HEK293T (cell line): ENCODE data around the gene GRAMD1B.

ENCODE experiments used
- BHLHE40 ChIP-seq: fragments of 450-650 bp; IDR thresholded peaks from 2 replicates; pipeline ENCODE4 v1.6.1; 2016; ENCODE audit warnings: mild to moderate bottlenecking, moderate library complexity, borderline replicate concordance
- ELF4 ChIP-seq: fragments of 450-650 bp; IDR thresholded peaks from 2 replicates; pipeline ENCODE4 v1.6.1; 2017; ENCODE audit warnings: antibody characterized with exemption
- FOXM1 ChIP-seq: fragments of 450-650 bp; IDR thresholded peaks from 2 replicates; pipeline ENCODE4 v1.6.1; 2017; ENCODE audit warnings: mild to moderate bottlenecking, borderline replicate concordance
- HDGF ChIP-seq: fragments of 450-650 bp; IDR thresholded peaks from 2 replicates; pipeline ENCODE4 v1.6.1; 2017; ENCODE audit warnings: antibody characterized with exemption, borderline replicate concordance
- L3MBTL2 ChIP-seq: fragments of 450-650 bp; conservative IDR thresholded peaks from 2 replicates; pipeline ENCODE4 v1.6.1; 2016; ENCODE audit warnings: mild to moderate bottlenecking
- LEF1 ChIP-seq: fragments of 450-650 bp; IDR thresholded peaks from 2 replicates; pipeline ENCODE4 v1.6.1; 2017; ENCODE audit warnings: mild to moderate bottlenecking, borderline replicate concordance
- SP1 ChIP-seq: fragments of 450-650 bp; IDR thresholded peaks from 2 replicates; pipeline ENCODE4 v1.6.1; 2017
- TARDBP ChIP-seq: fragments of 450-650 bp; IDR thresholded peaks from 2 replicates; pipeline ENCODE4 v1.6.1; 2016
- ZNF384 ChIP-seq: fragments of 450-650 bp; IDR thresholded peaks from 2 replicates; pipeline ENCODE4 v1.6.1; 2016
- TF ChIP-seq, protein P1 (sequence below): fragments of 450-650 bp; IDR thresholded peaks from 2 replicates; pipeline ENCODE4 v1.6.1; 2016

DNA sequence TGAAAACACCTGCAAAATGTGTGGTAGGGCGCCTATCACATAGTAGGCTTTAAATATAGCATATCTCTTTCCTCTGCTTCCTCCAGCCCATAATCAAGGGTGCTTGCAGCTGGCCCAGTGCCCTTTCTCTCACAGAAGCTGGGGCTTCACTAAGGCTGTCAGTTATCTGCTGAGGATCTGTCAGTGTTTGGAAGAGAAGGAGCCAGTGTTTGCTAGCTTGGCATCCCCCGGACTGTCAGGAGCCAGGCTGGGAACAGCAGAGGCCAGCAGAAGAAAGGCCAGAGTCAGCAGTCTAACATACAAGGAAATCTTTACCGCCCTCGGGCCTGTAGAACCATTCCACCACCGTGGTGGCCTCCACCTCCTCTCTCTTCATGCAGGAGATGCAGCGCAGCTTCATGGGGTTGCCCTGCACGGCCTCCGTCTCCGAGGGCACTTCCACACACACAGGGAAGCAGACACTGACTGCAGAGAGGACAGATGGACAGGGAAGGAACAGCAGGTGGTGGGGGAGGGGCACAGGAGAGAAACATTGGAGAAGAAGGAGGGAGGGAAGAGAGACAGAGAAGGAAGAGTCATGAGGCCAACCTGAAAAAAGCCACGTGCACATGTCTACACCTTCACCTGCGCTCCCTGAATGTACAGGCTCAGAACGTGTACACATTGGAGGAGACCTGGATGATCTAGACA is 215.4 kb downstream of the GRAMD1B start:
- TF ChIP-seq L3MBTL2 (no peak), TARDBP (no peak), SP1 (no peak), ELF4 (no peak), ZNF384 (no peak), HDGF (no peak), FOXM1 (no peak), LEF1 (no peak), BHLHE40 (no peak)
- TF ChIP-seq, protein P1, sequence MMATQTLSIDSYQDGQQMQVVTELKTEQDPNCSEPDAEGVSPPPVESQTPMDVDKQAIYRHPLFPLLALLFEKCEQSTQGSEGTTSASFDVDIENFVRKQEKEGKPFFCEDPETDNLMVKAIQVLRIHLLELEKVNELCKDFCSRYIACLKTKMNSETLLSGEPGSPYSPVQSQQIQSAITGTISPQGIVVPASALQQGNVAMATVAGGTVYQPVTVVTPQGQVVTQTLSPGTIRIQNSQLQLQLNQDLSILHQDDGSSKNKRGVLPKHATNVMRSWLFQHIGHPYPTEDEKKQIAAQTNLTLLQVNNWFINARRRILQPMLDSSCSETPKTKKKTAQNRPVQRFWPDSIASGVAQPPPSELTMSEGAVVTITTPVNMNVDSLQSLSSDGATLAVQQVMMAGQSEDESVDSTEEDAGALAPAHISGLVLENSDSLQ, result no peak
